ENCODE results near the gene PARP14.

DNA sequence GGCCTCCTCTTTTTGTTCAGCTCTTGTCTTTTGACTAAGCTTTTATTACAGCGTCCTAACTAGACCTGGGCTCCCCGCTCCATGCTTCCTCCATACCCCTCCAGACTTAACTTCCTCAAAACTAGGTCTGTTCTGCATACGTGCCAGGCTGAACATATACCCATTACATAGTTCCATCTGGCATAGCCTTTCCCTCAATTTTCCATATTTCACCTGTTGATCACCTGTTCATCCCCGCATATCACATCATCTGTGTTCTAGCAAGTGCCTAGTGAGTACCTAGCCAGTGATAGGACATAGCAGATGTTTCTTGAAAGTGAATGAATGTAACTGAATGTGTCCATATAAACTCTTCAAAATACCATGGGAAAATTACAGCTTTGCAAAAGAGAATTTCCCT lies 36.0 kb downstream of the PARP14 start:
- TF ChIP-seq ZNF114 (tag by site-specific recombination; IDR thresholded peaks at IDR 0.05) (no peak), ZNF121 (tag by site-specific recombination; IDR thresholded peaks at IDR 0.05) (no peak), ZNF19 (tag by site-specific recombination; IDR thresholded peaks at IDR 0.05; ENCODE audit: low read depth) (no peak), ZNF544 (tag by site-specific recombination; IDR thresholded peaks at IDR 0.05) (no peak), ZNF670 (tag by site-specific recombination; IDR thresholded peaks at IDR 0.05; ENCODE audit: low read depth) (no peak), ZBTB20 (tag by site-specific recombination; IDR thresholded peaks at IDR 0.05) (no peak), ZFP69B (tag by site-specific recombination; IDR thresholded peaks at IDR 0.05) (no peak), ZBTB7A (tag by site-specific recombination; IDR thresholded peaks at IDR 0.05; ENCODE audit: low read depth) (no peak), SP2 (tag by site-specific recombination; IDR thresholded peaks at IDR 0.05) (no peak), REPIN1 (tag by site-specific recombination; IDR thresholded peaks at IDR 0.05; ENCODE audit: low read depth) (no peak), IKZF3 (tag by site-specific recombination; IDR thresholded peaks at IDR 0.05) (no peak)
- TF ChIP-seq, protein P1, sequence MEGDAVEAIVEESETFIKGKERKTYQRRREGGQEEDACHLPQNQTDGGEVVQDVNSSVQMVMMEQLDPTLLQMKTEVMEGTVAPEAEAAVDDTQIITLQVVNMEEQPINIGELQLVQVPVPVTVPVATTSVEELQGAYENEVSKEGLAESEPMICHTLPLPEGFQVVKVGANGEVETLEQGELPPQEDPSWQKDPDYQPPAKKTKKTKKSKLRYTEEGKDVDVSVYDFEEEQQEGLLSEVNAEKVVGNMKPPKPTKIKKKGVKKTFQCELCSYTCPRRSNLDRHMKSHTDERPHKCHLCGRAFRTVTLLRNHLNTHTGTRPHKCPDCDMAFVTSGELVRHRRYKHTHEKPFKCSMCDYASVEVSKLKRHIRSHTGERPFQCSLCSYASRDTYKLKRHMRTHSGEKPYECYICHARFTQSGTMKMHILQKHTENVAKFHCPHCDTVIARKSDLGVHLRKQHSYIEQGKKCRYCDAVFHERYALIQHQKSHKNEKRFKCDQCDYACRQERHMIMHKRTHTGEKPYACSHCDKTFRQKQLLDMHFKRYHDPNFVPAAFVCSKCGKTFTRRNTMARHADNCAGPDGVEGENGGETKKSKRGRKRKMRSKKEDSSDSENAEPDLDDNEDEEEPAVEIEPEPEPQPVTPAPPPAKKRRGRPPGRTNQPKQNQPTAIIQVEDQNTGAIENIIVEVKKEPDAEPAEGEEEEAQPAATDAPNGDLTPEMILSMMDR (tag by site-specific recombination; IDR thresholded peaks at IDR 0.05), result no peak
